ENCODE data around the gene SYNDIG1.

Gene SYNDIG1

DNA sequence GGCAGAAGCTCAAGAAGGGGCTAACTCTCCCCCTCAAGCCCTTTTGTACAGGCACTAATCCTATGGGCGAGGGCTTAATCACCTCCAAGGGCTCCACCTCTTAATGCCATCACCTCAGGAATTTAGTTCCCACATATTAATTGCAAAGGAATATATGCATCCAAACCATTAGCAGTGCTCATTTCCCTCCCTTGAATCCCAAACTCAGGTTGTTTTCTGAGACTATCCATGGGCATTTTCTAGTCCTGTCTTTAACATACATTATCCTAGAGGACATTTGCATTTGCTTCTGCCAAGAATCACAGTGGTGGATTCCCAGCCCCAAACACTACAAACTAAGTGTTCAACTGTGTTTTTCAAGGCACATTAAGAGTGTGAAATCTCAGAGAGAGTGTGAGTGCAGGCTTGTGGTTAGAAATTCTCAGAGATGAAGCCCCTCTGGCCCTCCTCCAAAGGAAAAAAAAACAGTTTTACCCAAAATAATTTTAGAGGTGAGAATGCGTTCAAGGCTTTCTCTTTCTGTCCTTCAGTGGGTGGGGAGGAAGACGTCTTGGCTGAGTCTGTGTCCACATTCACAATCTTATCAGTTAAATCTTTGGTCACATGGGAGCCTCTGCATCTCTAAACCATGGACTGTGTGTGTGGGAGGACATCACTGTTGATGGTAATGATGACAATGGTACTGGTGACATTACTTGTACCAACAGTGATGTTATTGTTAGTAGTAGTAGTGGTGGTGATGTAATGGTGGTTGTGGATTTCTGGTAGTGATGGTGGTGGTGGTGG lies 59.3 kb downstream of the SYNDIG1 start:
- no peak for DNase-seq (ENCODE audit: low spot score)

DNA sequence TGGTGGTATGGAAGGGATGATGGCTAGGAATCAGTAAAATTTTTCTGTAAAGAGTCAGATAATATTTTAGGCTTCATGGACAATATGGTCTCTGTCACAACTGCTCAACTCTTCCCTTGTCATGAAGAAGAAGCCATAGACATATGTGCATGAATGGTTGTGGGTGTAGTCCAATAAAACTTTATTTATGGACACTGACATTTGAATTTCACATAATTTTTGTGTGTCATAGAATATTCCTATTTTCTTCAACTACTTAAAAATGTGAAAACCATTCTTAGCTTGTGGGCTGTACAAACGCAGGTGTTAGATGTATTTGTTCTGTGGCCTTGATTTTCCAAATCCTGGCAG lies 59.9 kb downstream of the SYNDIG1 start:
- no peak for DNase-seq (ENCODE audit: low spot score)

- DNase-seq (ENCODE audit: low spot score): no peak
Observed at GRCh38 chr20:24530131-24530680, 60.8 kb downstream of the SYNDIG1 start.

GRCh38 chr20:24531202-24531601 lies 61.8 kb downstream of the SYNDIG1 start:
- DNase-seq (ENCODE audit: low spot score): no peak

GRCh38 chr20:24531631-24532419 lies 62.4 kb downstream of the SYNDIG1 start:
- DNase-seq (ENCODE audit: low spot score): no peak

GRCh38 chr20:24533449-24533848 lies 64.0 kb downstream of the SYNDIG1 start:
- DNase-seq (ENCODE audit: low spot score): no peak

GRCh38 chr20:24534282-24534681 lies 64.9 kb downstream of the SYNDIG1 start:
- no peak for DNase-seq (ENCODE audit: low spot score)

- no peak for DNase-seq (ENCODE audit: low spot score)
Observed at GRCh38 chr20:24535941-24536730, 66.7 kb downstream of the SYNDIG1 start.

DNA sequence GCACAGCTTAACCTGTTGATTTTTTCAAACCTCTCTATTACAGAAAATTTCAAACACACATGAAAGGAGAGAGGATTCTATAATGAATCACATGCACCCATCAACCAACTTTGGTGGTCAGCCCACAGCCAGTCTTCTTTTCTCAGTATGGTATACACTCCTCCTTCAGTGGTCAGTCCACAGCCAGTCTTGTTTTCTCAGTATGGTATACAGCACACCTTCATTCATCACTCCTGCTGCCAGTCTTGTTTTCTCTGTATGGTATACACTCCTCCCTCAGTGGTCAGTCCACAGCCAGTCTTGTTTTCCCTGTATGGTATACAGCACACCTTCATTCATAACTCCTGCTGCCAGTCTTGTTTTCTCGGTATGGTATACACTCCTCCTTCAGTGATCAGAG lies 67.8 kb downstream of the SYNDIG1 start:
- DNase-seq (ENCODE audit: low spot score): no peak

GRCh38 chr20:24542721-24543120 lies 73.3 kb downstream of the SYNDIG1 start:
- no peak for DNase-seq (ENCODE audit: low spot score)

DNA sequence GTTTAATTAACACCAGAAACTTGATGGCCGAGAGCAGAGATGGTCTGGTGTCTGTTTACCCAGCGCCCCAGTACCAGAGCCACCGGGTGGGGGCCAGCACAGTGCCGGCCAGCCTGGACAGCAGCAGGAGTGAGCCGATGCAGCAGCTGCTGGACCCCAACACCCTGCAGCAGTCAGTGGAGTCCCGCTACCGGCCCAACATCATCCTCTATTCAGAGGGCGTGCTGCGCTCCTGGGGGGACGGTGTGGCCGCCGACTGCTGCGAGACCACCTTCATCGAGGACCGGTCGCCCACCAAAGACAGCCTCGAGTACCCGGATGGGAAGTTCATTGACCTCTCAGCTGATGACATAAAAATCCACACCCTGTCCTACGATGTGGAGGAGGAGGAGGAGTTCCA lies 73.7 kb downstream of the SYNDIG1 start:
- no peak for DNase-seq (ENCODE audit: low spot score)

- DNase-seq (ENCODE audit: low spot score): no peak
Observed at GRCh38 chr20:24543741-24544140, 74.3 kb downstream of the SYNDIG1 start.

GRCh38 chr20:24544371-24544770 lies 74.9 kb downstream of the SYNDIG1 start:
- no peak for DNase-seq (ENCODE audit: low spot score)

- no peak for DNase-seq (ENCODE audit: low spot score)
Observed at GRCh38 chr20:24545168-24545567, 75.7 kb downstream of the SYNDIG1 start.

DNA sequence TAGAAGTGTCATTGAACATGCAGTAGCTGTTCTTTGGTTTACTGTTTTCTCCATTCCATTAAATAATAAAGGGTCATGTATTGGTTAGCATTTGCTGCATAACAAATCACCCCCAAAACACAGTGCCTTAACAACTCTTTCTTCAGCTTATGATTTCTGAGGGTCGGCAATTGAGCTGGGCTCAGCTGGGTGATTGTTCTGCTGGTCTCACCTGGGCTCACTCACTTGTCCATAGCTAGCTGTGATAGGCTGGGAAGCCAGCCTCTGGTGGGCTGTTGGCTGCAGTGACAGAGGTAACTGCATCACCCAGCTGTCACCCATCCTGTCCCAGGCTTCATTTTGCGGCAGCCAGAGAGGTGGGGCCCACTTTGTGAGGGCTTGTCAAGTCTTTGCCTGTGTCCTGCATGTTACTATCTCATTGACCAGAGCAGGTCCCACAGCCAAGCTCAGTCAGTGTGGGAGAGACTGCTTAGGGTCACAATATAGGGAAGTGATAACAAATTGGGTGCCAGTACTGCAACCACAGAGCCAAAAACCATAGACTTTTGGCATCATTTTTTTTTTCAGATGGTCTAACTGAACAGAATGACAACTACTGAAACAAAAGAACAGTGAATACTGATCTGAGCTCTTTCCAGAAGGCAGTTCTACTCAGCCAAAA lies 76.9 kb downstream of the SYNDIG1 start:
- no peak for DNase-seq (ENCODE audit: low spot score)

GRCh38 chr20:24547967-24548366 lies 78.5 kb downstream of the SYNDIG1 start:
- DNase-seq (ENCODE audit: low spot score): no peak

- DNase-seq (ENCODE audit: low spot score): no peak
Observed at GRCh38 chr20:24559114-24559732, 89.8 kb downstream of the SYNDIG1 start.

GRCh38 chr20:24560571-24561491 lies 91.4 kb downstream of the SYNDIG1 start:
- no peak for DNase-seq (ENCODE audit: low spot score)

DNA sequence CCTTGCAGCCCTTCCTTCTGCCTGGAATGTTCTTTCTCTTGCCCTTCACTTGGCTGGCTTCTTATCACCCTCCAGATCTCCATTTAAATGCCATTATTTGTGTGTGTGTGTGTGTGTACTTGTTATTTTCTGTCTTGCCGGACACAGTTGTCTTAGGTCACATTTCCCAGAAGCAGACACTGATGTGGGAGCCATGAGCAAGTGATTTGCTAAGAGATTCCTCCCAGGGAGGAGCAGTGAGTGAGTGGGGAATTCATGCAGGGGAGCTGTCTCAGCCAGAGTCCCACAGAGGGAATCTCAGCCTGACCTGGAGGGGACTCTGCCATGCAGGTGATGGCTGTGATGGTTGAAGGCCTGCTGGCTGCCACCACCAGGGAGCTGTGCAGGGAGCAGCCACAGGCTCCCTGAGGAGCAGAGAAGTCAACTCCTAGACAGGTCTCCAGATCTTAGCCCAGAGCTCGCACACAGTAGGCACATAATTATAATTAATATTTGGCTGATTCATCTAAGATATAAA lies 96.5 kb downstream of the SYNDIG1 start:
- no peak for DNase-seq (ENCODE audit: low spot score)

- no peak for DNase-seq (ENCODE audit: low spot score)
Observed at GRCh38 chr20:24566656-24567055, 97.2 kb downstream of the SYNDIG1 start.
